ENCODE data around the gene PLEKHA8.

PLEKHA8 gene

DNA sequence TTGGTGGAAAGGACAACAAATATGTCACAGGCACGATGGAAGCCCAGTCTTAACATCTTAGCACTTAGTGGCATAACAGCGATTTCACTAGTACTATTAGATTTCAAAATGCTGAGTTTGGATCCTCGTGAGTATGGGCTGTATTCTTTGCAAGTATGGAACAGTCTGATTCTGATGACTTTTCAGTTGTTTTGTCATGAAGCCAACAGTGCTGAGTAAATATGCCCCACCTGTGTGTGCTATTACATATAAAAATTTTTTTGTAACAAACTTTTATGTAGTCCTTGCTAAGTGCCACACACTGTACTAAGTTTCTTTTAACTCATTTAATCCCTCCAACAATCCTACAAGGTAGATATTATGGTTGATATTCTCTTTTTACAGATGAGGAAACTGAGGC is 137.4 kb downstream of the PLEKHA8 start:
- H3K4me1 Mint-ChIP-seq (ENCODE audit: low read depth) = peaks cover 32% of the 10 kb centered on the region
- H3K4me3 Mint-ChIP-seq = no peak overlapping the region
- no peaks in the 10 kb centered on the region for H3K36me3 Mint-ChIP-seq (ENCODE audit: low read depth)
- no peak overlapping the region for H3K27ac Mint-ChIP-seq
- H3K27me3 Mint-ChIP-seq = no peaks in the 10 kb centered on the region
- H3K9me3 Mint-ChIP-seq = no peaks in the 10 kb centered on the region

DNA sequence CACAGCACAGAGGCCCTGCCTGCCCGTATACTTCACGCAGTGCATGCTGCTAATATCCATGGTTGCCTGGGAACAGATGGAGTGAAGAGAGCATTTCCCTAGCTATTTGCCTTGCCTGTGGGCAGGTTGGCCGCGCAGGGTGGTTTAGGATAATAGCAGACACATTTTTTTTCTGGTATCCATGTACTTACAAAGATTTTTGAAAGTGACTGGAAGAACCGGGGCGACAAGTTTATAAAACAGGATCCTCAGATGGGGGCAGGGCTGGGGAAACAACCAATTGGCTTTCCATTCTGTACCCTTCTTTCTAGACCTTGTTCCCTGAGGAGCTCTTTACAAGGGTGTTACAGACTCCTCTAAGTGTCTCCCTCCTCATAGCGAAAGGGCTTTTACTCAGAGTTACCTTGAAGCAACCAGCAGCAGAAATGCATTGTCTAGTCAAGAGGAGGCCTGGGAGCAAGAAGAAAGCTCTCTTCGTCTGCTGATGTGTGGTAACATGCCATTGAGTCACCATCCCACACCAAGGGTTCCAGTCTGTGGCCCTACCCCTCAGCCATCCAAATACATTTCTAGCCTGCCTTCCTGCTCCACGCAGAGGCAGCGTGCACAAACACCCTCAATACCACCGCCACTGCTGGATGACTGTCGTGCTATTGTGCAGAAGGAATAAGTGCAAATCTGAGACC is 138.1 kb downstream of the PLEKHA8 start:
- H3K36me3 Mint-ChIP-seq (ENCODE audit: low read depth) = no peaks in the 10 kb centered on the region
- peaks cover 27% of the 10 kb centered on the region for H3K4me1 Mint-ChIP-seq (ENCODE audit: low read depth)
- H3K9me3 Mint-ChIP-seq = no peaks in the 10 kb centered on the region
- no peak overlapping the region for H3K27ac Mint-ChIP-seq
- H3K27me3 Mint-ChIP-seq = no peaks in the 10 kb centered on the region
- no peak overlapping the region for H3K4me3 Mint-ChIP-seq

DNA sequence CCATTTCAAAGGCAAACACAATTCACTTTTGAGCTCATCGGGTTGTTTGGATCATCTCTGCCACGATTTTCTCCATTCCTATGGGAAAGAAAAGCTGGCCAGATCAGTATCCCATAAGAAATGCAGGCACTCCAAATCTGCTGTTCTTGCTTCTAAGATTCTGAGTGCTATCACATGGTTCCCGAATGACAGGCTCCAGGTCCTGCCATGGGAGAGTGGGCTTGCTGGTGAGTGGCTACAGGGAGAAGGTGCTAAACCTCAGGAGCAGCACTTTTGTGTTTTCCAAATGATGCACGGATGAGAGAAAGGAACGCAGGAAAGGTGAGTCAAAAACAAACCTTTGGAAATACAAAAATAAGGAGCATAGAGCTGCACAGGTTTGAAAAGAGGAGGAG is 138.6 kb downstream of the PLEKHA8 start:
- Mint-ChIP-seq H3K9me3 (no peaks in the 10 kb centered on the region), H3K27ac (no peak overlapping the region), H3K4me1 (ENCODE audit: low read depth) (peaks cover 27% of the 10 kb centered on the region), H3K27me3 (no peaks in the 10 kb centered on the region), H3K36me3 (ENCODE audit: low read depth) (no peaks in the 10 kb centered on the region), H3K4me3 (no peak overlapping the region)

DNA sequence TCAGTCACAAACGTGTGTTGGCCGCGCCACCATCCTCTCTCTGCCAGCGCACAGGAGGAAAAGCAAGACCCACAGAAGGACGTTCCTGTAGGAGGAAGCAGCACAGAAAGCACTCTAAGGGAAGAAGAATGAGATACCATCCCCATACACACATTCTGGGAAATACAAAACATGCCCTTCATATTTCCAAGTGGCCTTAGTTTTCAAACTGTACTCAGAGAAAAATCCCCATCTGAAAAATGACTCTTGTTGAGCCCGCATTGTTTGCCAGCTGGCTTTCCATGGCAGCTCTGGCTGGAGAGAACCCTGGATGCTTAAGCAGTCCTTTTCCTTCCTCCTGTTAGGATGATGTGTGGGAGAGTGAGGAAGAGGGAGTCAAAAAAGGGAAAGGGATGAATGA is 139.7 kb downstream of the PLEKHA8 start:
- H3K4me1 Mint-ChIP-seq (ENCODE audit: low read depth) = peaks cover 17% of the 10 kb centered on the region
- no peak overlapping the region for H3K4me3 Mint-ChIP-seq
- H3K36me3 Mint-ChIP-seq (ENCODE audit: low read depth) = no peaks in the 10 kb centered on the region
- no peaks in the 10 kb centered on the region for H3K9me3 Mint-ChIP-seq
- no peaks in the 10 kb centered on the region for H3K27me3 Mint-ChIP-seq
- no peak overlapping the region for H3K27ac Mint-ChIP-seq

DNA sequence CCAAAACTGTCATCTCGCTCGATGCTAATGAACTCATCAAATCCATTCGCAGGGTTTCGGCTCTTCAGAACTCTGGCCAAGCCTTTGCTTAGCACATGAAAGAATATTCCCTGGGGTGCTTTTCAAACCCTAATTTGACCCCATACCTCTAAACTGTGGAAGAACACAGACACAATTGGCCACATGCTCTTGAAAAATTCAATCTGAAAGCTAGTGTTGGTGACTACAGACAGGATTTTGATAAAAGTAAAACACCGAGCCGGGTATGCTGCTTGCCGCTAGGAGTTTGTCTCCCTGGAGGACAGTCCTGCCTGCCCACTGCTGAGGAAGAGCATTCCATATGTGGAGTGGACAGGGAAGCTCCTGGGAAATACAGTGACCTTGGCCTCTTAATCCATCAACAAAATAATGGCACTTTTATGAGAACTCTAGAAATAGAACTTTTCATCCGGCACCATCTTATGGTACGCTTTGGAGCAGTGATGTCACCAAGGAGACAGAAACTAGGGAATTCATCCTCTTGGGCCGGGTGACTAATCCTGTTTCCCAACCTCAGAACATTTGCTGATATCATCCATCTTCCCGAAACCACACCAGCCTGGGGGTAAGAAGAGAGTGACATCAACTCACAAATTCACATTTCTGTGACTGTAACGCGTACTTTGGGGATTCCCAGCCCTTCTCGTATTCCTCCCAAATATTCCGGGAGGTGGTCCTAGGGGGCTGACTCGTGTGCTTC is 140.8 kb downstream of the PLEKHA8 start:
- H3K36me3 Mint-ChIP-seq (ENCODE audit: low read depth) = no peaks in the 10 kb centered on the region
- H3K27me3 Mint-ChIP-seq = no peaks in the 10 kb centered on the region
- no peaks in the 10 kb centered on the region for H3K9me3 Mint-ChIP-seq
- H3K4me3 Mint-ChIP-seq = no peak overlapping the region
- H3K27ac Mint-ChIP-seq = no peak overlapping the region
- peaks cover 6% of the 10 kb centered on the region for H3K4me1 Mint-ChIP-seq (ENCODE audit: low read depth)

DNA sequence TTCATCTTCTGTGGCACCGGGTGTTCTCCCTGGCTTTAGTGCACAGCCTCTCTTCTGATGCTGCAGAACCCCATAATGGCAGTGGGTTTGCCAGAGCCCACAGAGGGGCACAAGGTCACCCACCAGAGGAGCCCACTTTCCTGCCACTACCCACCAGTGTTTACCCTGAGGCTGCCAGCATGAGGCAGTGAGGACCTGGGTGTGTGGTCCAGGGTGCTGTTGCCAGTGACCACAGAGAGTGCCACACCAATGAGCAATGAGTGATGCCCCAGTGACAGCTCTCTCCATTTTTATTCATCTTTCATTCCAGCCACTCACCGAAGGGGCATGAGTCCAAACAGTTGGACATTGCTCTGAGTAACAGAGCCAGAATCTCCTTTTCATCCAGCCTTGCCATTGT is 141.4 kb downstream of the PLEKHA8 start:
- Mint-ChIP-seq H3K27ac (no peak overlapping the region), H3K27me3 (no peaks in the 10 kb centered on the region), H3K4me3 (no peak overlapping the region), H3K36me3 (ENCODE audit: low read depth) (no peaks in the 10 kb centered on the region), H3K9me3 (no peaks in the 10 kb centered on the region), H3K4me1 (ENCODE audit: low read depth) (peaks cover 2% of the 10 kb centered on the region)

DNA sequence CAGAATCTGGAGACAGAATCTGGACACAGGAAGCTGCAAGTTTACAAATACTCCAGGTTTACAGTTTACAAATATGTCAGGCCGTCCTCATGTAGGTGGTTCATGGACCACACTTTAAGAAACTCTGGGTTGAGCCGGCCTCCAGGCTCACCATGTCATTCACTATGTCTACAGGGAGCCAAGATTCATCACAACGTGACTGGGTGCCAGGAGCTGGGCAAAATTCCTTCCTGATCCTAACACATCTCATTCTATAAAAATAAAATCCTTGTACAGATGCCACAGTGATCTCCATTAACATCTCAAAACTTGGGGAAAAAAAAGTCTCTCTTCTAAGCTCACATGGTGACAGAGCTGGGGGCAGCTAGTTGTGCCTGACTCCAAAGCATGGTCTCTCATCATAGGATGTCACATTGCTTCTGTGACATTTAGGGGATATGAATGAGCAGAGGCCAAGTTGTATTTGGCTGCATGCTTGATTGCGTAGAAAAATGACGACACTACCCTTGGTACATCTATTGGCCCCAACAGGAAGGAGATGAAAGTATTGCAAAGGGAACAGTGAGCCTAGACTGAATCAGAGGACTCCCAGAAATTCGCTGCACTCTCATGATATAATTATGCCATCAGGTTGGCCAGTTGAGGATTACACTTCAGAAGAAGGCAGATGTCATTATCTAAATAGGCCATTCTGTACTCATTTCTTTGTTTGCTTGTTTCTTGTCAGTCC is 142.4 kb downstream of the PLEKHA8 start:
- Mint-ChIP-seq H3K9me3 (no peaks in the 10 kb centered on the region), H3K27ac (no peak overlapping the region), H3K4me1 (ENCODE audit: low read depth) (no peaks in the 10 kb centered on the region), H3K36me3 (ENCODE audit: low read depth) (no peaks in the 10 kb centered on the region), H3K4me3 (no peak overlapping the region), H3K27me3 (no peaks in the 10 kb centered on the region)

DNA sequence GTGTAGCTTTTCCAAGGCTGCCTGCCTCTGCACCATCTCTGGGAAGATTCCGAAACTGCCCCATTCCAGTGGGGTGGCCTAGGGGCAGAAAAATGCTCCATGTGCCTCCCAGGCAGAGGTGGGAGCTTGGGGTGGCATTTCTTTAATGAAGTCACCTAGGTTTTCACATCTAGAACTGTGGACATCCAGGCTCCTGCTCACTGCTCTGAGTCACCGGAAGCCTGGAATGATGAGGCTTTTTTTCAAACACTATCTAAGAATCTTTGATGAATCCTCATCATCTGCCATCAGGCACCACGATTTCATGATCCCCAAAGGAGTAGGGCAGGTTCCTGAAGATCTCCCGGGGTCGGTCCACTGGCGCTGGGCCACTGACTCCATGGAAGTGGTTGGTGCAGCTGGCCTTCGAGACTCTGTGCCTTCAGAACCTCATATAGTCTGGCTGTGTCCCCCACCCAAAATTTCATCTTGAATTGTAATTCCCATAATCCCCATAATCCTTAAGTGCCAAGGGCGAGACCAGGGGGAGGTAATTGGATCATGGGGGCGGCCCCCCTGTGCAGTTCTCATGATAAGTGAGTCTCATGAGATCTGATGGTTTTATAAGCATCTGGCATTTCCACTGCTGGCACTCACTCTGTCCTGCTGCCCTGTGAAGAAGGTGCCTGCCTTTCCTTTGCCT is 143.7 kb downstream of the PLEKHA8 start:
- H3K4me1 Mint-ChIP-seq (ENCODE audit: low read depth) = no peaks in the 10 kb centered on the region
- no peaks in the 10 kb centered on the region for H3K9me3 Mint-ChIP-seq
- no peak overlapping the region for H3K4me3 Mint-ChIP-seq
- no peaks in the 10 kb centered on the region for H3K27me3 Mint-ChIP-seq
- H3K36me3 Mint-ChIP-seq (ENCODE audit: low read depth) = no peaks in the 10 kb centered on the region
- H3K27ac Mint-ChIP-seq = no peak overlapping the region

DNA sequence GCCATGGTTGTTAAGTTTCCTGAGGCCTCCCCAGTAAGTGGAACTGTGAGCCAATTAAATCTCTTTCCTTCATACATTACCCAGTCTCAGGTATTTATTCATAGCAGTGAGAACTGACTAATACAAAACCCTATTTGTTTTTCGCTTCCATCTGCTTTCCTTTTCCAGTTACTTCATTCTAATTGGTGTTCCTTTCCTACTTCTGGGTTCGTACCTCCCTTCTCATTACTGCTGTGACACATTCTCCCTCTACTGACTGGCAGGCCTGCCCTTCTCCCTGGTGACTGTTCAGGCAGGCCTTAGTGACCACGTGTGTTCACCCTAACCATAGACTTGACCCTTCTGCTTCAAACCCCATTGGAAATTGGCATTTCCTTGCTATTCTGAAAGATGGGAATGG is 144.2 kb downstream of the PLEKHA8 start:
- Mint-ChIP-seq H3K36me3 (ENCODE audit: low read depth) (no peaks in the 10 kb centered on the region), H3K27ac (no peak overlapping the region)

DNA sequence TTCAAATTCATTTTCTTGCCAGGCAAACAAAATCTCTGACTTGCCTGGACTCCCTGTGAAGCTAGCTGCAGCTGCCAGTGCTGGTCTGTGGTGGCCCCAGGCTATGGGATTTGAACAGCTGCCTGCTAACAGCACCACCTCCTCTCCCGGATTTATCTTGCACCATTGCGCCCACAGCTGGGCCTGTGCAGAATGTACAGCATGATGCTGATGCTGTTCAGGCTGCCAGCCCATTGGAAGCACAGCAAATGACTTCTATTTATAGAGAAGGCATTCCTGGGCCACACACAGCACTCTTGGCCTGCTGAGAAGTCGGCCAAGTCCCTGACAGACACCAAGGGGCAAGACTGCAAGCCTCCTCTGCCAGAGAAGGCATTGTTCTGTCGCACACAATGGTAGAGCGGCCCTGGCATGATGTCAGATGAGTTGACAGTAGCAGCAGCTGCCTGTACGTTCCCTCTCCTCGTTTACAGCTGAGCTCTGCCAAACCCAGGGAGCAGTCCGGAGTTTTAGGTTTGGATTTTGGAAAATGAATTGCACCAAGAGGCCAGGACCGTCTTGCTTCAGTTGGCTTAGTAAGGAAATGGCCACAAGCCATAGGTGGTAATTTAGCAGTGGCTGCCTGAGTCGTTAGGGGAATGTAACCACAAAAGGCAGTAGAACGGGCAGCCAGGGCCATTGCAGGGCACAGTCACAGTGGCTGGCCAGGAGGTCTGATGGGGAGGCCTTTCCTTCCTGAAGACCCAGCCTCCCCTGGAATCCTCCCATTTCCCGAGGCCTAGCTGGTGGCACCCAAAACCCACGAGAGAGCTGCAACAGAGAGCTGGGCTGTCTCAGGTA is 145.1 kb downstream of the PLEKHA8 start:
- H3K36me3 Mint-ChIP-seq (ENCODE audit: low read depth) = no peaks in the 10 kb centered on the region
- no peaks in the 10 kb centered on the region for H3K4me1 Mint-ChIP-seq (ENCODE audit: low read depth)
- no peak overlapping the region for H3K4me3 Mint-ChIP-seq
- no peaks in the 10 kb centered on the region for H3K9me3 Mint-ChIP-seq
- no peaks in the 10 kb centered on the region for H3K27me3 Mint-ChIP-seq
- H3K27ac Mint-ChIP-seq = no peak overlapping the region

More for the DNA sequence above, 144.2 kb downstream of the PLEKHA8 start:
- H3K4me3 Mint-ChIP-seq = no peak overlapping the region
- no peaks in the 10 kb centered on the region for H3K27me3 Mint-ChIP-seq
- H3K4me1 Mint-ChIP-seq (ENCODE audit: low read depth) = no peaks in the 10 kb centered on the region
- no peaks in the 10 kb centered on the region for H3K9me3 Mint-ChIP-seq

DNA sequence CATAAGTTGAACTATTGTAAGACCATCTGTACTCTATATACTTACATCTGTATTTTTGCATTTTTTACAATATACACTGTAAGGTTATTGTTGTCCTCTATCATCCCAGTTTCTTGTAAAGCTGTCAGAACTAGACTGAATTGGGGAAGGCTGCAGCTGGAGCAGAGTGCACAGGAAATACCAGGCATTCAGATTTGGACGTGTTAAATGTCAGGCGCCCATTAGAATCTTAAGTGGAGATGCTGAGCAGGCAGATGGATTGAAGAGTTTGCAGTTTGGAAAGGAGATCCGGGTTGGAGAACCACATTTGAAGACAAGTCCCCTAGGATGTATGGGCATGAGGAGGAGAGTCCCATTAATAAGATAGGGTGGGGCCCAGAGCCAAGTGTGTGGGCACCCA is 147.0 kb downstream of the PLEKHA8 start:
- peaks cover 9% of the 10 kb centered on the region for H3K4me1 Mint-ChIP-seq (ENCODE audit: low read depth)
- H3K27ac Mint-ChIP-seq = no peak overlapping the region
- no peaks in the 10 kb centered on the region for H3K27me3 Mint-ChIP-seq

DNA sequence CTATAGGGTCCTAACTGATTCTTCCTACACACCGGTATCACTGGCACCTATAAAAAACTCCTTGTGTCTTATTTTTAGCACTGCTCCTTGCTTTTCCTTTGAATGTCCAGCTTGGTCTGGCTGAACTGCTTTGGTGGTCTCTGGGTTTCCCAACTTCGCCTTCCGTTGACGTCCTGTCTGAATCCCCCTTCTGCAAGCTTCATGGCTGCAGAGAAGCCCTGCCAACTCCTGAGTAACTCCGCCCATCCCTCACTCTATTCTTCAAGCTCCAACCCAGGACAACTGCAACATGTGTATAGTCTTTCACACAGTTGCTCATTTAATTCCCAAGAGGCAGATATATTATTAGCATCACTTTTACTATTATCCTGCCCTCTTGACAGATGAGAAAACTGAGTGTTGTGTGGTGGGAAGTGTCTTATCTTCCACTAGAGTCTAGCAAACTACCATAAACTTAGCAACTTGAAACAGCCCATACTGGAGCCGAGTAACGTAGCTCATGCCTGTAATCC is 147.5 kb downstream of the PLEKHA8 start:
- Mint-ChIP-seq H3K4me3 (no peak overlapping the region), H3K27ac (no peak overlapping the region), H3K4me1 (ENCODE audit: low read depth) (peaks cover 9% of the 10 kb centered on the region)

More for the DNA sequence above, 147.0 kb downstream of the PLEKHA8 start:
- Mint-ChIP-seq H3K4me3 (no peak overlapping the region), H3K9me3 (no peaks in the 10 kb centered on the region), H3K36me3 (ENCODE audit: low read depth) (no peaks in the 10 kb centered on the region)

DNA sequence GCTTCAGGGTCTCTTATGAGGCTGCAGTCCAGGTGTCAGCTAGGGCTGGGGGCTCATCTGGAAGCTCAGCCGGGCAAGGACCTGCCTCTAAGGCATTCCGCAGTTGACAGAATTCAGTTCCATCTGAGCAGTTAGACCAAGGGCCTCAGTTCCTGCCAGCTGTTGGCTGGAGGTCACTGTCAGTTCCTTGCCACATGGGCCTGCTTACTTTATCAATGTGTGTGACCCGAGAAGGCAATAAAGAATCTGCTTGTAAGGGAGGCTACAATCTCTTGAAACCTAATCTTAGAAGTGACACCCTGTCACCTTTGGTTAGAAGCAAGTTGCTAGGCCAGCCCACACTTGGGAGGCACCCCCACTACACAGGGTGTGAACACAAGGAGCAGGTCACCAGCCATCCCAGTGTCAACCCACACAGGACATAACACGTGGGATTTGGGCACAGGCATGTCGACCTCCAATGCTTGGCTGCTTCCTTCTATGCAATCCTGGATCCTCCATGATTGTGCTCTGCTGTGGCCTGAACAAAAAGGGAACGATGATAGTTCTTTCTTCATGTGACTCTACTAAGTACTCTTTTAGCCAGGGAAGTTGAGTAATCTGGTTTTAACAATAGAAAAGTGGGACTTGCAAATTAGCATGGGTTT is 148.4 kb downstream of the PLEKHA8 start:
- no peak overlapping the region for H3K27ac Mint-ChIP-seq
- H3K4me1 Mint-ChIP-seq (ENCODE audit: low read depth) = peaks cover 9% of the 10 kb centered on the region
- H3K36me3 Mint-ChIP-seq (ENCODE audit: low read depth) = no peaks in the 10 kb centered on the region
- H3K9me3 Mint-ChIP-seq = no peaks in the 10 kb centered on the region
- no peak overlapping the region for H3K4me3 Mint-ChIP-seq
- H3K27me3 Mint-ChIP-seq = no peaks in the 10 kb centered on the region

More for the DNA sequence above, 147.5 kb downstream of the PLEKHA8 start:
- no peaks in the 10 kb centered on the region for H3K27me3 Mint-ChIP-seq
- no peaks in the 10 kb centered on the region for H3K36me3 Mint-ChIP-seq (ENCODE audit: low read depth)
- H3K9me3 Mint-ChIP-seq = no peaks in the 10 kb centered on the region

DNA sequence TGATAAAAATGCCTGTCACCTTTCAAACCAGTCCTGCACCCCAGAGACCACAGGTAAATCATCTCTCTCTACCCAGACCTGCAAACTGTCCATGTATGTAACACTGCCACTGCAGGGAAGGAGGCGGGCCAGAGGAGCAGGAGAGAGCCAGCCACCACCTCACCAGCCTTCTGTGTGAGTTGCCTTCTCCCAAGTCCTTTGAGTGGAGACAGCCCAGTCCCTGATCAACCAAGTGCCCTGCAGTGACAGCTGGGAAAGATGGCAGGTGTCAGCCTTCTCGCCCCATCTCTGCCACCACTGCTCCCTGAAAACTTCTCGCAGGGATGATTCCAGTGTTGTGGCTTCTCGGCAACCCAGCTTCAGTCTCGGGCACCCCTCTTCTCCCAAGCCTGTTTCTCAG is 149.0 kb downstream of the PLEKHA8 start:
- Mint-ChIP-seq H3K27me3 (no peaks in the 10 kb centered on the region), H3K4me1 (ENCODE audit: low read depth) (peaks cover 9% of the 10 kb centered on the region), H3K4me3 (no peak overlapping the region), H3K27ac (no peak overlapping the region), H3K36me3 (ENCODE audit: low read depth) (no peaks in the 10 kb centered on the region), H3K9me3 (no peaks in the 10 kb centered on the region)
